ENCODE results near the gene CTBP2. TPM values are rescaled to one million over a fixed set of nuclear protein-coding genes. Genes with fewer than 3 reads are reported as not detected.

Gene CTBP2
- total RNA-seq, 1 experiment from 2014 or later, result 125 TPM

GRCh38 chr10:125156739-125157480 is 3.5 kb downstream of the CTBP2 start:
- CTCF ChIA-PET, result interaction anchor here (0.6 kb wide), 1 partner anchor 39 kb away, joined by 6 read pairs; no protein-coding TSS in a partner anchor
- in situ Hi-C loops (cut with HindIII; ENCODE audit: low pct_unique_long_range_greater_than_20kb, low sequenced_read_pairs), result no loop called here

GRCh38 chr10:125156196-125156595 is 4.2 kb downstream of the CTBP2 start:
- DNase-seq (ENCODE audit: low read depth, low spot score) (no peak), ATAC-seq (no peak)
- peaks cover 58% of the 10 kb centered on the region for H3K4me1 ChIP-seq (ENCODE audit: control insufficient read depth, insufficient read depth, low read length)
- CTCF ChIA-PET, result no interaction called here
- peaks cover 7% of the 10 kb centered on the region for H3K36me3 ChIP-seq (ENCODE audit: control insufficient read depth, insufficient read depth, low read length)
- H3K27ac ChIP-seq (ENCODE audit: low read length), result peak overlapping the region; percentile 97
- no peak overlapping the region; a peak in 1 of 4 replicates for H3K4me3 ChIP-seq (ENCODE audit: low read depth in 2 of 2, low read length in 2 of 2)
- H3K27me3 ChIP-seq (ENCODE audit: control insufficient read depth, insufficient read depth, low read length), result no peaks in the 10 kb centered on the region
- BruUV-seq (replicated peaks), result no TSS peak
- POLR2A ChIA-PET, result no interaction called here
- in situ Hi-C loops (cut with HindIII; ENCODE audit: low pct_unique_long_range_greater_than_20kb, low sequenced_read_pairs), result no loop called here
- intact Hi-C loops (cut with micrococcal nuclease; ENCODE audit: unreplicated experiment), result loop anchor here (10.0 kb wide), 1 partner anchor 71 kb away; no protein-coding TSS in a partner anchor
- H3K9me3 ChIP-seq (ENCODE audit: control insufficient read depth, insufficient read depth, low read depth, low read length), result no peaks in the 10 kb centered on the region
- TF ChIP-seq CTCF (IDR thresholded peaks at IDR 0.05), result no peak
- TF ChIP-seq REST (IDR thresholded peaks at IDR 0.05; ENCODE audit: insufficient read depth in 1 of 2, low read depth in 2 of 2, low read length in 1 of 2), result no peak
- no peak for TF ChIP-seq SIN3A (IDR thresholded peaks at IDR 0.05; ENCODE audit: borderline replicate concordance, insufficient read depth, low read depth, low read length)
- TF ChIP-seq TCF7L2 (IDR thresholded peaks at IDR 0.05; ENCODE audit: low read depth, low read length), result no peak

More at GRCh38 chr10:125156739-125157480, 3.5 kb downstream of the CTBP2 start:
- peak overlapping the region; percentile 97 for H3K27ac ChIP-seq (ENCODE audit: low read length)
- peaks cover 59% of the 10 kb centered on the region for H3K4me1 ChIP-seq (ENCODE audit: control insufficient read depth, insufficient read depth, low read length)
- intact Hi-C loops (cut with micrococcal nuclease; ENCODE audit: unreplicated experiment), result loop anchor here (10.0 kb wide), 1 partner anchor 72 kb away; no protein-coding TSS in a partner anchor
- no peak for DNase-seq (ENCODE audit: low read depth, low spot score)
- POLR2A ChIA-PET, result interaction anchor here (0.7 to 1.2 kb wide), 2 partner anchors 35 to 72 kb away, joined by 8 to 11 read pairs; no protein-coding TSS in a partner anchor
- H3K36me3 ChIP-seq (ENCODE audit: control insufficient read depth, insufficient read depth, low read length), result peaks cover 7% of the 10 kb centered on the region
- TF ChIP-seq SIN3A (IDR thresholded peaks at IDR 0.05; ENCODE audit: borderline replicate concordance, insufficient read depth, low read depth, low read length) (no peak), CTCF (IDR thresholded peaks at IDR 0.05) (no peak), POLR2AphosphoS5 (IDR thresholded peaks at IDR 0.05; ENCODE audit: low read depth, low read length) (no peak), REST (IDR thresholded peaks at IDR 0.05; ENCODE audit: insufficient read depth in 1 of 2, low read depth in 2 of 2, low read length in 1 of 2) (no peak), TCF7L2 (IDR thresholded peaks at IDR 0.05; ENCODE audit: low read depth, low read length) (no peak)
- peak overlapping the region; percentile 83 to 85 for H3K4me3 ChIP-seq (ENCODE audit: low read depth in 2 of 2, low read length in 2 of 2)
- BruUV-seq (replicated peaks), result no TSS peak
- ATAC-seq, result no peak
- H3K9me3 ChIP-seq (ENCODE audit: control insufficient read depth, insufficient read depth, low read depth, low read length), result no peaks in the 10 kb centered on the region
- H3K27me3 ChIP-seq (ENCODE audit: control insufficient read depth, insufficient read depth, low read length), result no peaks in the 10 kb centered on the region

Measured in Panc1 (cell line).